ENCODE data around the gene FERMT3. TPM values are rescaled to one million over a fixed set of nuclear protein-coding genes. Genes with fewer than 3 reads are reported as not detected.

Gene FERMT3
- total RNA-seq, 4 donors from 2014 or later = 35.0 to 101 (median 45.6) TPM

DNA sequence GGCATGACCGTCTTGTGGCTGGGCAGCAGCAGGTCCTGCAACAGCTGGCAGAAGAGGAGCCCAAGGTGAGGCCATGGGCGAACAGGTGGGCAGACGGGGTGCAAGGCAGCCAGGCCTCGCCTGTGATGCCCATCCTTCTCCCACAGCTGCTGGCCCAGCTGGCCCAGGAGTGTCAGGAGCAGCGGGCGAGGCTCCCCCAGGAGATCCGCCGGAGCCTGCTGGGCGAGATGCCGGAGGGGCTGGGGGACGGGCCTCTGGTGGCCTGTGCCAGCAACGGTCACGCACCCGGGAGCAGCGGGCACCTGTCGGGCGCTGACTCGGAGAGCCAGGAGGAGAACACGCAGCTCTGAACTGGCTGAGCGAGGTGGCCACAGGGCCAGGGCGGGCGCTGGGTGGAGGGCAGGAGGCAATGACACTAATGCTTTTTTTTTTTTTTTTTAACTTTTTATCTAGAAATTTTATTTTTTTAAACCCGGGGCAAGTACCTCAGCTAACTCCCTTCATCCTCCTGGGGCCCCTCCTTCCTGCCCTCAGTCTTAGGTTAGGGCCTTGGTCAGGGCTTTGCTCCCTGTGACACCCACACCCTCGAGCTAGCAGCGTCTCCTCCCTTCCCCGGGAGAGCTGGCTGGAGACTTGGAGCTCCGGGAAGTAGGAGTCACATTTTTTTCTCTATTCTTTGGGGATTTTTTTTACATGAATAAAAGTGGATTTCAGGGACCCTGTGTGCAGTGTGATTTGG is 60.9 kb downstream of the FERMT3 start:
- TF ChIP-seq, protein P1, sequence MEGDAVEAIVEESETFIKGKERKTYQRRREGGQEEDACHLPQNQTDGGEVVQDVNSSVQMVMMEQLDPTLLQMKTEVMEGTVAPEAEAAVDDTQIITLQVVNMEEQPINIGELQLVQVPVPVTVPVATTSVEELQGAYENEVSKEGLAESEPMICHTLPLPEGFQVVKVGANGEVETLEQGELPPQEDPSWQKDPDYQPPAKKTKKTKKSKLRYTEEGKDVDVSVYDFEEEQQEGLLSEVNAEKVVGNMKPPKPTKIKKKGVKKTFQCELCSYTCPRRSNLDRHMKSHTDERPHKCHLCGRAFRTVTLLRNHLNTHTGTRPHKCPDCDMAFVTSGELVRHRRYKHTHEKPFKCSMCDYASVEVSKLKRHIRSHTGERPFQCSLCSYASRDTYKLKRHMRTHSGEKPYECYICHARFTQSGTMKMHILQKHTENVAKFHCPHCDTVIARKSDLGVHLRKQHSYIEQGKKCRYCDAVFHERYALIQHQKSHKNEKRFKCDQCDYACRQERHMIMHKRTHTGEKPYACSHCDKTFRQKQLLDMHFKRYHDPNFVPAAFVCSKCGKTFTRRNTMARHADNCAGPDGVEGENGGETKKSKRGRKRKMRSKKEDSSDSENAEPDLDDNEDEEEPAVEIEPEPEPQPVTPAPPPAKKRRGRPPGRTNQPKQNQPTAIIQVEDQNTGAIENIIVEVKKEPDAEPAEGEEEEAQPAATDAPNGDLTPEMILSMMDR (IDR thresholded peaks at IDR 0.05) = no peak
- ATAC-seq (ENCODE audit: low FRiP score) (no peak), DNase-seq (ENCODE audit: low spot score) (no peak)

DNA sequence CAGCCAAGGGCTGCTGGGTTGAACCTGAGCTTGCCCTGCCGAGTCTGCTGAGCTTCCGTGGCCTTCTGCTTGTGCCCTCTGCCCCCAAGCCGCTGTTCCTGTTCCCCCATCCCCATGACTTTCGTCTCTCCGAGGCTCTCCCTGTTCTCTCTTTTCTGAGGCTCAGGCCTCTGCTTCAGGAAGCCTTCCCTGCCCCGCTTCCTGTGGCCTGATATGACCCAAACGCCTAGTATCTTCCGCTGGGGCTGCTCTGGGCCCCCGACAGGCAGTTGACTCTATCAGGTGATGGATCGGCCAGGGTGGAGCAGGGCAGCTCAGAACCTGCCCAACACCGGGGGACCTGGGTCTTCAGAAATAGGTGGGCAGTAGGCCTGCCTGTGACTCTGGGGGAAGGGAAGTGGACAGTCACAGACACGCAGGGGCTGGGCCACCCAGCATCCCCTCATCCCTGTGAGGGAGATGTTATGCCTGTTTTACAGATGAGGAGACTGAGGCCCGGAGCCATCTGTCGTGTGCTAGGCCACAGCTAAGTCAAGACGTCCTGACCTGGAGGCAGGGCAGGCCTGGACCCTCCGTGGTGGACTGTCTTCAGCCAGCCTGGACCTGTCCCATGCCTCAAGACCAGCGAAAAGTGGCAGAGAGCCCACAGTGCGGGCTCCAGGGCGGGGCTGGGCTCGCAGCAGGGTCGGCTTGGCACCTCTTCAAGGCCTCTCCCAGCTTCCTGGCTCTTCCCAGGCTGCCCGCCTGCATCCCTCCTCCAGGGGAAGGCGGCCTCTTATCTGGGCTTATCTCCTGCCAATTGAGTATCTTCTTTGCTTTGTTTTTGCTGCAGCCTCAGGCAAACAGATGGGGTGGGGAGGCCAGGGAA is 61.7 kb downstream of the FERMT3 start:
- no peak for DNase-seq (ENCODE audit: low spot score)
- ATAC-seq (ENCODE audit: low FRiP score) = no peak
- TF ChIP-seq, protein P1 (IDR thresholded peaks at IDR 0.05) = no peak

DNA sequence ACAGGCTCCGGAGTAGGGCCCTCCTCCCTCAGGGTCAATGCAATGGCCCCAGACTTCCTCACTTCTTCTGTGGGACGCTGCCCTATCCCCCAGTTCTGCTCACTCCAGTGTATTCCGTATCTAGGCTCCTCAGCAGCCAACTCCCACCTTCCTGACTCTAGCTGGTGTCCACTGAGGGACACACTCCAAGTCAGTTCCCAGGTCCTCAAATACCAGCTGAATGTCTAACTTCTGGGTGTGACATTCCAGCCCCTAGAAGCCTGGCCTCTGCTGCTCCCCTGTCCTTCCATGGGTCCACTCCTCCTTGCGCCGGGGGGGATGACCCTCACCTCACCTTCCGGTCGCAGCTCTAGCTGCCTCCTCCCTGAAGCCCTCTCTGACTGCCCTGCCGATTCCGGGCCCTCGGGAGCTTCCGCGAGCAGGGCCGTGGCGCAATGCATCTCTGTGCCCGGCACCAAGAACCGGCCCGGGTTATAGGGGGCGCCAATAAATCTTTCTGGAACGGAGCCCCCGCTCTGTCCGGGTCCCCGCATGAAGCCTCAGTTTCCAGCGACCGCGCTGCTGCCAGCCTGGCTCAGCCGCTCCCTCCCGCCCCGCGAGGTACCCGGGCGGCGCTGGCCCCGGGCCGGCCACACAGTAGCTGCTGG is 62.5 kb downstream of the FERMT3 start:
- ATAC-seq (ENCODE audit: low FRiP score) = no peak
- DNase-seq (ENCODE audit: low spot score) = no peak
- TF ChIP-seq, protein P1 (IDR thresholded peaks at IDR 0.05) = no peak

DNA sequence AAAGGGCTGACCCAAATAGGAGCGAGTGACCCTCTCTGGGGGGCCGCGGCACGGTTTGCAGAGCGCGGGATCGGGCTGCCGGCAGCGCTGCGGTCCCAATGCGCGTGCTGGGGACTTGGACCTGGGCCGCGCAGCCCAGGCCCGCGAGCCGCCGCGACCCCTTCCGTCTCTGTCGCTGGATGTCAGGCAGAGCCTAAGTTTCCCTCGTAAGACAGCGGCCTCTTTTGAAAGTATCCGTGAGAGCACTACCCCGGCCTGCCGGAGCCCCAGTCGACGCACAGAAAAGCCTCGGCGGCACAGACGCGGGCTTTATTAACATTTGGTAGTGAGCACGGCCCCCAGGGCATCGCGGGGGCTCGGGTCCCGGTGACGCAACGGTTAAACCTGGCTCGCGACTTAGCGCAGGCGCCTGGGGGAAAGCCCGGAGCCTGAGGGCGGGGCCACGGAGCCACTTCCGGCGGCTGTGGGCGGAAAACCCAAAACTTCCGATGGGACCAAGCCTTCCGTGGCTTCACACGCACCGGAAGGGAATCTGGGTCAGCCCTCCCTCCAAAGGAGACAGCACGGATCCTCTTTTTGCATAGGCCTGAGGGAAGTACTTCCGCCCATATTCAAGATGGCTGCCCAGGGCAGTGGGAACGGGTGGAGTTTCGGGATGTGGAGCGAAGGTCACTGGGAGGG is 63.2 kb downstream of the FERMT3 start:
- peak; percentile 94 for ATAC-seq (ENCODE audit: low FRiP score)
- DNase-seq (ENCODE audit: low spot score) = peak; percentile 88
- TF ChIP-seq, protein P1 (IDR thresholded peaks at IDR 0.05) = no peak

Other genes starting within 250 kb of the FERMT3 start
- gene COX8A, start 232.1 kb upstream of the FERMT3 start, total RNA-seq = 100 to 1,000 TPM; 265 to 424 (median 362) TPM
- 10 to 100 TPM; 44.4 to 59.2 (median 52.5) TPM for gene OTUB1, start 220.3 kb upstream of the FERMT3 start, total RNA-seq
- not detected for gene FLRT1, start 170.8 kb upstream of the FERMT3 start, total RNA-seq
- gene MACROD1, start 40.6 kb upstream of the FERMT3 start, total RNA-seq = 10 to 100 TPM; 13.8 to 40.9 (median 26.2) TPM
- 100 to 1,000 TPM in 2 of 4 donors, 10 to 100 TPM in 2; 73.0 to 174 (median 135) TPM for gene STIP1, start 20.6 kb upstream of the FERMT3 start, total RNA-seq
- 10 to 100 TPM; 26.3 to 56.6 (median 37.3) TPM for gene TRPT1, start 19.5 kb downstream of the FERMT3 start, total RNA-seq
- gene NUDT22, start 19.6 kb downstream of the FERMT3 start, total RNA-seq = 10 to 100 TPM; 22.8 to 47.8 (median 38.0) TPM
- 10 to 100 TPM; 19.2 to 25.8 (median 21.6) TPM for gene DNAJC4, start 23.8 kb downstream of the FERMT3 start, total RNA-seq
- gene VEGFB, start 27.9 kb downstream of the FERMT3 start, total RNA-seq = 100 to 1,000 TPM in 3 of 4 donors, 10 to 100 TPM in 1; 89.2 to 172 (median 149) TPM
- 10 to 100 TPM; 41.8 to 78.5 (median 49.5) TPM for gene FKBP2, start 34.4 kb downstream of the FERMT3 start, total RNA-seq
- gene PPP1R14B, start 40.2 kb downstream of the FERMT3 start, total RNA-seq = 100 to 1,000 TPM in 1 of 4 donors, 10 to 100 TPM in 3; 95.0 to 140 (median 97.9) TPM
- 10 to 100 TPM; 14.7 to 26.5 (median 19.7) TPM for gene PLCB3, start 44.8 kb downstream of the FERMT3 start, total RNA-seq
- 10 to 100 TPM; 47.9 to 89.7 (median 78.8) TPM for gene BAD, start 77.9 kb downstream of the FERMT3 start, total RNA-seq
- gene GPR137, start 79.1 kb downstream of the FERMT3 start, total RNA-seq = 10 to 100 TPM in 3 of 4 donors, 1 to 10 TPM in 1; 8.2 to 20.6 (median 12.7) TPM
- gene KCNK4, start 84.6 kb downstream of the FERMT3 start, total RNA-seq = not detected
- gene CATSPERZ, start 93.6 kb downstream of the FERMT3 start, total RNA-seq = not detected
- gene ESRRA, start 98.8 kb downstream of the FERMT3 start, total RNA-seq = 10 to 100 TPM; 32.1 to 50.8 (median 44.6) TPM
- gene TRMT112, start 110.8 kb downstream of the FERMT3 start, total RNA-seq = 100 to 1,000 TPM; 180 to 263 (median 215) TPM
- 100 to 1,000 TPM; 174 to 263 (median 238) TPM for gene PRDX5, start 111.4 kb downstream of the FERMT3 start, total RNA-seq
- gene CCDC88B, start 133.5 kb downstream of the FERMT3 start, total RNA-seq = 10 to 100 TPM in 2 of 4 donors, 1 to 10 TPM in 2; 6.2 to 24.1 (median 10.3) TPM
- 10 to 100 TPM; 15.7 to 64.2 (median 28.1) TPM for gene RPS6KA4, start 152.4 kb downstream of the FERMT3 start, total RNA-seq